ENCODE results near the gene METTL1. TPM values are rescaled to one million over a fixed set of nuclear protein-coding genes. Genes with fewer than 3 reads are reported as not detected.
A peak's percentile ranks its signal among the peaks of the same experiment; 100 is the strongest.

The METTL1 gene
- total RNA-seq, 1 experiment from 2014 or later, result 17.9 TPM

DNA sequence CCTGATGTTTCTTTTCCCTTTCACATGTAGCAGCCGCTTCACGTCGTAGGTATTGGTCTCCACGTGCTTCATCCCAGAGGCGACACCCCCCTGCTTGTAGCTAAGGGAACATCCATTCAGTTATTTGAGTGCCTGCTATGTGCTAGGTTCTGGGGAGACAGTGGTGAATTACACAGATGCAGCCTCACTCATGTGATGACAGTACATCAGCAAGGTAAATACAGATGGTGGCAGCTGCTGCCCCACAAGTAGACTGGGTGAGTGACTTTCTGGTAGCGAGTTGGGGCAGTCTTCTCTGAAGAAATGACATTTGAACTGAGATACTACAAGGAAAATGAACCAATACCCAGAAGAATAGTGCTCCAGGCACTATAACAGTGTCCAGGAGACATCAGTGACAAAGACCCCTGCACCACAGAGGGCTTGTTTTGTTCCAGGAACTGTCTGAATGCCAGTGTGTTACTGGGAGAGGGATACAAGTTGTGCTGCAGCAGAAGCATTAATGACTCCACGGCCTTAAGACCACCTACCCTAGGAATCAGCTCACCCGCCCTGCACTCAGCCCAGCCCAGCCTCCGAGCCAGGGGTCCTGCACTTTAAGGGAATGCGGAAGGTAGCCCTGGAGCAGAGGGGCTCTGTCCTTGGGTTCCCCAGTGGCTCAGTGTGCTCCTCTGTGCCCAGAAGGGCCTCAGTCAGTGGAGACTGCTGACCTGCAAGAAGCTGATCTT is 39.3 kb upstream of the METTL1 start:
- POLR2A ChIA-PET (ENCODE audit: unreplicated experiment), result no interaction called here
- Histone ChIP-seq H3K9me3 (ENCODE audit: insufficient read depth, low read depth) (no peaks in the 10 kb centered on the region), H3K36me3 (ENCODE audit: low read depth) (no peaks in the 10 kb centered on the region), H3K9me2 (ENCODE audit: insufficient read depth) (no peaks in the 10 kb centered on the region), H4K20me1 (ENCODE audit: insufficient read depth) (no peaks in the 10 kb centered on the region), H3F3A (ENCODE audit: insufficient read depth, low read depth) (no peaks in the 10 kb centered on the region), H3K4me2 (no peak overlapping the region), H2AFZ (no peak overlapping the region), H3K27ac (no peak overlapping the region), H3K4me1 (replicated peaks; ENCODE audit: insufficient read depth) (peaks cover 10% of the 10 kb centered on the region; the same call in 1 of the 2 replicates), H3K27me3 (ENCODE audit: insufficient read depth, low read depth) (no peaks in the 10 kb centered on the region), H3K79me2 (ENCODE audit: low read depth) (no peaks in the 10 kb centered on the region), H3K4me3 (no peak overlapping the region)
- BruUV-seq (replicated peaks), result no TSS peak
- intact Hi-C loops (cut with micrococcal nuclease; ENCODE audit: unreplicated experiment), result no loop called here
- no peak for TF ChIP-seq EZH2 (IDR thresholded peaks at IDR 0.05; ENCODE audit: low read depth)
- TF ChIP-seq, protein P1, sequence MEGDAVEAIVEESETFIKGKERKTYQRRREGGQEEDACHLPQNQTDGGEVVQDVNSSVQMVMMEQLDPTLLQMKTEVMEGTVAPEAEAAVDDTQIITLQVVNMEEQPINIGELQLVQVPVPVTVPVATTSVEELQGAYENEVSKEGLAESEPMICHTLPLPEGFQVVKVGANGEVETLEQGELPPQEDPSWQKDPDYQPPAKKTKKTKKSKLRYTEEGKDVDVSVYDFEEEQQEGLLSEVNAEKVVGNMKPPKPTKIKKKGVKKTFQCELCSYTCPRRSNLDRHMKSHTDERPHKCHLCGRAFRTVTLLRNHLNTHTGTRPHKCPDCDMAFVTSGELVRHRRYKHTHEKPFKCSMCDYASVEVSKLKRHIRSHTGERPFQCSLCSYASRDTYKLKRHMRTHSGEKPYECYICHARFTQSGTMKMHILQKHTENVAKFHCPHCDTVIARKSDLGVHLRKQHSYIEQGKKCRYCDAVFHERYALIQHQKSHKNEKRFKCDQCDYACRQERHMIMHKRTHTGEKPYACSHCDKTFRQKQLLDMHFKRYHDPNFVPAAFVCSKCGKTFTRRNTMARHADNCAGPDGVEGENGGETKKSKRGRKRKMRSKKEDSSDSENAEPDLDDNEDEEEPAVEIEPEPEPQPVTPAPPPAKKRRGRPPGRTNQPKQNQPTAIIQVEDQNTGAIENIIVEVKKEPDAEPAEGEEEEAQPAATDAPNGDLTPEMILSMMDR (conservative IDR thresholded peaks at IDR 0.05), result no peak
- DNase-seq, result no peak
- CTCF ChIA-PET, result no interaction called here

DNA sequence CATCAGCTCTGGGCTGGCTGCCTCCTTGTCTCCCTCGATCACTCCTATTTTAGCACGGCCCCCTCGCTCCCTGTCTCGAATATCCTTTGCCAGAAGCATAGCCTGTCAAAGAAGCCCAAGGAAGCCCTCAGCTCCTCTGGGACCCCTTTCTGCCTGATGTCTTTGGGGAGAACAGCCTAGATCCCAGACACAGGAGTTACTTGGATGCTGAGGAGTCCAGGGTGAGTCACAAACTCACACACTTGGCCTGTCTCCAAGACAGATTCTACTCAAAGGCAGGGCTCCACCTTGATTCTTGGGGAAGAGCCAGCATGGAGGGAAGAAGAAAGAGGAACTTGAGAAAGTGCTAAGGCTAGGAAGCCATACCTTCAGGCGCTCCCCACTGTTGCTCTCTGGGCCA is 38.5 kb upstream of the METTL1 start:
- no peaks in the 10 kb centered on the region for H3K79me2 ChIP-seq (ENCODE audit: low read depth)
- no peak overlapping the region for H3K27ac ChIP-seq
- H2AFZ ChIP-seq, result no peak overlapping the region
- ChIA-PET POLR2A (ENCODE audit: unreplicated experiment) (no interaction called here), CTCF (interaction anchor here (0.9 kb wide), 1 partner anchor 20 kb away, joined by 3 read pairs; no protein-coding TSS in a partner anchor)
- DNase-seq, result peak; percentile 58 to 61
- H3F3A ChIP-seq (ENCODE audit: insufficient read depth, low read depth), result no peaks in the 10 kb centered on the region
- no peaks in the 10 kb centered on the region for H3K9me3 ChIP-seq (ENCODE audit: insufficient read depth, low read depth)
- no peaks in the 10 kb centered on the region for H3K36me3 ChIP-seq (ENCODE audit: low read depth)
- BruUV-seq (replicated peaks), result no TSS peak
- no peak overlapping the region for H3K4me2 ChIP-seq
- TF ChIP-seq, protein P1 (conservative IDR thresholded peaks at IDR 0.05), result no peak
- TF ChIP-seq EZH2 (IDR thresholded peaks at IDR 0.05; ENCODE audit: low read depth), result no peak
- no peak overlapping the region for H3K4me3 ChIP-seq
- H4K20me1 ChIP-seq (ENCODE audit: insufficient read depth), result no peaks in the 10 kb centered on the region
- peaks cover 10% of the 10 kb centered on the region; the same call in 1 of the 2 replicates for H3K4me1 ChIP-seq (replicated peaks; ENCODE audit: insufficient read depth)
- intact Hi-C loops (cut with micrococcal nuclease; ENCODE audit: unreplicated experiment), result no loop called here
- H3K27me3 ChIP-seq (ENCODE audit: insufficient read depth, low read depth), result no peaks in the 10 kb centered on the region
- H3K9me2 ChIP-seq (ENCODE audit: insufficient read depth), result no peaks in the 10 kb centered on the region

GRCh38 chr12:57809425-57809824 is 37.5 kb upstream of the METTL1 start:
- H3K4me3 ChIP-seq, result no peak overlapping the region
- TF ChIP-seq, protein P1 (conservative IDR thresholded peaks at IDR 0.05), result no peak
- TF ChIP-seq EZH2 (IDR thresholded peaks at IDR 0.05; ENCODE audit: low read depth), result no peak
- H3K27me3 ChIP-seq (ENCODE audit: insufficient read depth, low read depth), result no peaks in the 10 kb centered on the region
- H3K4me2 ChIP-seq, result no peak overlapping the region
- no peaks in the 10 kb centered on the region for H4K20me1 ChIP-seq (ENCODE audit: insufficient read depth)
- H3K9me3 ChIP-seq (ENCODE audit: insufficient read depth, low read depth), result no peaks in the 10 kb centered on the region
- ChIA-PET CTCF (no interaction called here), POLR2A (ENCODE audit: unreplicated experiment) (interaction anchor here (0.7 kb wide), 1 partner anchor 77 kb away, joined by 3 read pairs; no protein-coding TSS in a partner anchor)
- intact Hi-C loops (cut with micrococcal nuclease; ENCODE audit: unreplicated experiment), result no loop called here
- no peaks in the 10 kb centered on the region for H3K36me3 ChIP-seq (ENCODE audit: low read depth)
- H3K27ac ChIP-seq, result no peak overlapping the region
- H3K4me1 ChIP-seq (replicated peaks; ENCODE audit: insufficient read depth), result peaks cover 10% of the 10 kb centered on the region; the same call in 1 of the 2 replicates
- H3K79me2 ChIP-seq (ENCODE audit: low read depth), result no peaks in the 10 kb centered on the region
- BruUV-seq (replicated peaks), result no TSS peak
- no peak for DNase-seq
- no peaks in the 10 kb centered on the region for H3F3A ChIP-seq (ENCODE audit: insufficient read depth, low read depth)
- H3K9me2 ChIP-seq (ENCODE audit: insufficient read depth), result no peaks in the 10 kb centered on the region
- H2AFZ ChIP-seq, result no peak overlapping the region

Measured in PC-9 (cell line).